Ureter (tissue), 1 donor: ENCODE results near the gene GNAI2. TPM values are rescaled to one million over a fixed set of nuclear protein-coding genes. Genes with fewer than 3 reads are reported as not detected.
"Not testable (repeated sequence)": the region's sequence is repeated elsewhere in the genome, so short reads cannot be mapped to it uniquely, and the experiment has no call there.

ENCODE experiments used
- DNase-seq: peaks from one replicate; pipeline ENCODE4 v3.0.0-alpha.2; 2020; ENCODE audit warnings: low spot score
- total RNA-seq: library from RNA; stranded (reverse); gene quantifications from one replicate; pipeline ENCODE4 v1.2.4, GENCODE V29; 2023
- donor health status: DM: yes; HTN: yes; CAD: no.

GNAI2 gene
- total RNA-seq, 1 donor from 2014 or later: 222 TPM

DNA sequence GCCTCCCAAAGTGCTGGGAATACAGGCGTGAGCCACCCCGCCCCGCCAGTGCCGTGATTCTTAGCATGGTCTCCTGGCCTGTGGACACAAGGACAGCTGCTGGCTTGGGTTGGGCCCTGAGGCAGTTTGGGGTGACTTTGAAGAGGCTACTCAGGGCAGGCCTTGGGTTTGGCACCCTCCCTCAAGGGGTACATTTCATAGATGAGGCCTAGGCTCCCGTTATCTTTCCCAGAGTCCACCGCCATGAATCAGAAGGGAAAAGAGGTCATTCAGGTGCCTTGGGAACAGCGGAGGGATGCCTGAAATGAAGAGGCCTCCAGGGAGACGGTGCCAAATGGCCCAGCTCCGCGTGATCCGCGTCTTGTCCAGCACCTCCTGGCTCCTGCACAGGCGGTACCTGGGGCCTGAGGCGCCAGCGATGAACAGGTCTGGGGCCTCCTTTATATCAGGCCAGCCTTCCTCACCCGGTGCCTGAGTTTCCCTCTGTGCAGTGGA lies 9.3 kb downstream of the GNAI2 start:
- no peak for DNase-seq

DNA sequence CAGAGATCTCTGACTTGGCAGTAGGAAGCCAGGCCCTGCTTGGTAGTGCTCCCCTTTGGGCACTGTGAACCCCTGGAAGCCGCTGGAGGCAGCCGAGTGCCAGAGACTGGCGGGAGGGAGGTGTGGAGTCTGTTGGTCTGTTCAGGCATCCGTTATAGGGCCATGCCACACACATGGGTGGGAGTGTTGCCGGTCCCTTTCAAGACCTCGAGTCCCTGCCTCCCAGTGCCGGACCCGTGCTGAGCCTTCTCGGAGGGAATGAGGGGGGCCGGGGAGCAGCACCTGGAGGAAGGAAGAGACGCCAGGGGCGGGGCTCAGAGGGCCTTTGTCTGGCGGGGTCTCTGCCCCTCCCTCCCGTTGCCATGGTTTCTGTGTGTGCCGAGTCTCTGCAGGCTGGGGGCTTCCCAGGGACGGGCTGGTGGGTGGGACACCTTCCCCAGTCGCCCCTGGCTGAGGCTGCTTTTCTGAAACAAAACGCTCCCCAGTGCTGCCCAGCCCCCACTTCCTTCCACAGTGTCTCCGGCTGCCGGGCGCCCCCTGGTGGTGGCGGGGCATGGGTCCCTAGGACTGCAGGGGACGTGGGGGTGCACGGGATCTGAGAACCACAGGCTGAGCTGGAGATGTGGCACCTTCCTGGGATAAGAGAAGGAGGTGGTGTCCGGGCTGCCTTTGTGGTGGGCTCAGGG lies 10.0 kb downstream of the GNAI2 start:
- DNase-seq: peak; percentile 90

DNA sequence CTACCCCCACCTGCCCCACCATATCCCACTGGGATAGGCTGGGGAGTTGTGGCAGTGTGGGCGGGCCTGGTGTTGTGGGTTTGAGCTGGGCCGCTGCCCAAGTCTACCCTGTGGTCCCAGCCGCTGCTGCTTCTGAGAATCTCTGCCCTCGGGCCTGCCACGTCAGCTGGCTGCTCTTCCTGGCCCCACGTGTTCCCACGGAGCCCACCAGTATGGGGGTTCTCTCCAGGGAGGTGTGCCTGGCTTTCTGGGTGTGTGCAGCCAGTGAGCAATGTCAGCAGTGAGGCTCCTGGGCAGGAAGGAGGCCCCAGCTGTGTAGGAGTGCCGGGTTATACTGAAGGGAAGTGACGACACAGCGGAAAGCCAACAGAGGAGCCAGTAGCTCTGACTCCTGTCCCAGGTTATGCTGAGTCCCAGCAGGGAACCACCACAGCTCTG lies 10.5 kb downstream of the GNAI2 start:
- DNase-seq: peak; percentile 66

DNA sequence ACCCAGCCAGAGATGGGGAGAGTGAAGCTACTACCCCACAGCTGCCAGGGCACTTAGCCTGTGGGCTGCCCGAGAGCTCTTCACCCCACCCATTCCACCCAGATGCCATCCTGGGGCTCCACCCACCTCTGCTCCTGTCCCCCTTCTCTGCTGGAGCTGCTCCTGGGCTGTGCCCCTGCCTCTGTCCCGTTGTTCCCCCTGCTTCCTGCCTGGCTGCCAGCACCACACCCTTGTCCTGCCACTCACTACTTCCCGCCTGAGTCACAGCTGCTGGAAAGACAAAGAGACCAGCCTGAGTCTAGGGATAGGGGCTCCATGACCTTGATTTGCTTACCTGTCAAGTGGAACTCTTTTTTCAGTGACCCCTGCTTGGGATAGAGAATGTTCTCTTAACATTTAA lies 12.4 kb downstream of the GNAI2 start:
- no peak for DNase-seq

DNA sequence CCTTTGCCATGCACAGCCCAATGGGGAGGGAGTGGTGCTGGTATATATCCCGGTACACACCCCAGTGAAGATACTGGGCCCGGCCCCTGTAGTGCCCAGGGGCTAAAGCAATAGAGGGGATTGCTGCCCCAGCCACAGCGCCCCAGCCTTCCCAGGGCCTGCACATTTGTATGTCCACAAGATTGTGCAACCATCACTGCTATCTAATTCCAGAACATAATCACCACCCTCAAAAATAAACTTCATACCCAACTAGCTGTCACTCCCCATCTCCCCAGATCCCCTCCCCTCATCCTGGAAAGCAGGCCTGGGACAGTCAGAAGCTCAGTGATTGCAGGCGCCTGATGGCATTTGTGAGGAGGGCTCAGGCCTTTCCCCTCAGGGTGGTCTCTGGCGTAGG lies 13.5 kb downstream of the GNAI2 start:
- DNase-seq: no peak

DNA sequence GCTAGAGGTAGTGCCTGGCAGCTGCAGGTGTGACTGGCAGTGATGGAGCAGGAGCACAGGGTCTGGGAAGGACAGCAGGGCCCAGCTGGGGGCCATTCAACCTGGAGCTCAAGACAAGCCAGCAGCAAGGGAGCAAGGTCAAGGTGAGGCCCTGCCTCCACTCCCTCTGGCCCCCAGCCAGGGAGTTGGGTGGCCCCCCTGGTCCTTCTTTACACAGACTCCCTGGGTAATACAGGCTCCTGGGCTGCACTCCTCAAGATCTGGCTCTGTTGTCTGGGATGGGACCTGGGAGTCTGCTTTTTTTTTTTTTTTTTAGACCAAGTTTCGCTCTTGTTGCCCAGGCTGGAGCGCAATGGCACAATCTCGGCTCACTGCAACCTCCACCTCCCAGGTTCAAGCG lies 14.5 kb downstream of the GNAI2 start:
- DNase-seq: no peak

DNA sequence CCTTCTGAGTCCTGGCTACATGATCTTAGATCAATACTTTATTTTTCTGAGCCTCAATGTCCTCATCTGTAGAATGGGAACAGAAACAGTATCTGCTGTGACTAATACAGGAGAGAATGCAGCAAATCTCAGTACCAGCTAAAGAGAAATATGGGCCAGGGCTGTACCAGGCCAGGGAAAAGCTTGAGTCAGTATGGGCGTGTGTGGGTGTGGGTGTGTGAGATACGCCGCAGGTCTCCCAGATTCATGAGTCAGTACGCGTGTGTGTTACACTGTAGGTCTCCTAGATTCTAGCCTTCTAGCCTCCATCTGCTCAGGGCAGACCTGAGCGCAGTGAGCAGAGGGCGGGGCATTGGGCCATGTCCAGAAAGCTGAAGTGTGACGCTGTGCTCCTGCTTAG lies 15.2 kb downstream of the GNAI2 start:
- DNase-seq: no peak

DNA sequence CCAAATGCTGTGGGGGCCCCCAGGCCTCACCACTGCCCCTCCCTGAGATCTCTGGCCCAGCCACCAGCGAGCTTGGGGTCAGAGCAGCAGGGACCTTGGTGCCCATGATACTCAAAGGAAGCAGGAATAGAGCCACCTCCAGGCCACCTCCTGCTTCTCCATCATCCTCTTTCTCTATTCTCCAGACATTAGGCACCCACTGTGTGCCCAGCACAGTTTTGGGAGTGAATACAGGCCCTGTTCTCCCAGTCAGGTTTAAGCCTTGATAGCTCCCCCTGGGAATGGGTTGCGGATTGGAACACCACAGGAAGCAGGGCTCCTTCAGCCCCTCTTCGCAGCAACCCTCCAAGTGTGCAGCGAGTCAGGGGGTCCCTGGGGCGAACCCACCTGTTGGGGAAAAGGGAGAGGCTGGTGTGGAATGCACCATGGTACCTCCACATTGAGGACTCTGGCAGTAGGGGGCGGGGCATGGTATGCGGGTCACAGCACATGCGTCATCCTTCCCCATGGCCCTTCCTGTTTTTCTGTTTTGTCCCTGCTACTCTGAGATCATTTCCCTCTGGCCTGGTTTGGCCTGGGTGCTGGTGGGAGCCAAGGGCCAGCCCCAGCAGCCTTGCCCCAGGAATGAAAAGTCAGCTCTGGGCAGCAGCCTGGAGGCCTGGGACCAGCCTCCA lies 18.7 kb downstream of the GNAI2 start:
- DNase-seq: no peak

DNA sequence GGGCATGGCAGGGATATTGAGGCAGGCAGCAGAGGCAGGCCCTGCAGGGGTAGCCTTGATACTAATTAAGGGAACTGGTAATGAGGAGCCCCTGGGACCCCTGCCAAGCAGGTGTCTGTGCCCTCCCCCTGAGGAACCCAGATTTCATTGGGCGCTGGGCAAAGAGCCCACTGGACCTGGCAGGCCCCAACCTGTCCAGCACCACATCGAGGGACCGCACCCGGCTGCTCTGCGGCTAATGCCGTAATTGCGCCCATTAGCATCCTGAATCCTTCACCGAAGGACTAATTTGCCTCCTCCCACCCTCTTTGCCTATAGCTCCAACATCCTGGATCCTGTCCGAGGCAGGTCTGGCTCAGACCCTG lies 19.2 kb downstream of the GNAI2 start:
- DNase-seq: no peak

DNA sequence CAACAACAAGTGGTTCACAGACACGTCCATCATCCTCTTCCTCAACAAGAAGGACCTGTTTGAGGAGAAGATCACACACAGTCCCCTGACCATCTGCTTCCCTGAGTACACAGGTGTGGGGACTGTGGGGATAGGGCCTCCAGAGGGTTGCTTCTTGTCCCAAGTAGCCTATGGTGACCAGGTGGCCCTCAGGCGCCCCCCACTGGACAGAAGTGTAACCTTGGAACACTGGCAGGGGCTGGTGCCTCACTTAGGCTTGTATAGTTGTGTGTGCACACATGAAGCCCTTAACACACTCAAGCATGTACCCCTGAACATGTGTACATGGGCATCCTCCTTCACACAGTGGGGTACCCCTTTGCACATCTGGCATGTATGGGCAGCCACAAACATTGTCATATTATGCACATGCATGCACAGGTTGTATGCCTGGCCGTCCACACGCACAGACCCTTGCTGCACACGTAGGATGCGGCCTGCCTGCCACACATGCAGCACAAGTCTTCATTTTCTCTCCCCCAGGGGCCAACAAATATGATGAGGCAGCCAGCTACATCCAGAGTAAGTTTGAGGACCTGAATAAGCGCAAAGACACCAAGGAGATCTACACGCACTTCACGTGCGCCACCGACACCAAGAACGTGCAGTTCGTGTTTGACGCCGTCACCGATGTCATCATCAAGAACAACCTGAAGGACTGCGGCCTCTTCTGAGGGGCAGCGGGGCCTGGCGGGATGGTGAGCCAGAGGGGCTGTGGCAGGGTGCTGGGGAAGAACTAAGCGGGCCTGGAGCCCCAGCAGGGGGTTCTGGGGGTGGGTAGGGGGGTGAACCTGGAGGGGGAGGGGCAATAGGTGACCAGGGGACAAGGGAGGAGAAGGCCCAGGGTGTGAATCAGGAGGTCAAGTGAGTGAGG lies 21.2 kb downstream of the GNAI2 start:
- no peak for DNase-seq

DNA sequence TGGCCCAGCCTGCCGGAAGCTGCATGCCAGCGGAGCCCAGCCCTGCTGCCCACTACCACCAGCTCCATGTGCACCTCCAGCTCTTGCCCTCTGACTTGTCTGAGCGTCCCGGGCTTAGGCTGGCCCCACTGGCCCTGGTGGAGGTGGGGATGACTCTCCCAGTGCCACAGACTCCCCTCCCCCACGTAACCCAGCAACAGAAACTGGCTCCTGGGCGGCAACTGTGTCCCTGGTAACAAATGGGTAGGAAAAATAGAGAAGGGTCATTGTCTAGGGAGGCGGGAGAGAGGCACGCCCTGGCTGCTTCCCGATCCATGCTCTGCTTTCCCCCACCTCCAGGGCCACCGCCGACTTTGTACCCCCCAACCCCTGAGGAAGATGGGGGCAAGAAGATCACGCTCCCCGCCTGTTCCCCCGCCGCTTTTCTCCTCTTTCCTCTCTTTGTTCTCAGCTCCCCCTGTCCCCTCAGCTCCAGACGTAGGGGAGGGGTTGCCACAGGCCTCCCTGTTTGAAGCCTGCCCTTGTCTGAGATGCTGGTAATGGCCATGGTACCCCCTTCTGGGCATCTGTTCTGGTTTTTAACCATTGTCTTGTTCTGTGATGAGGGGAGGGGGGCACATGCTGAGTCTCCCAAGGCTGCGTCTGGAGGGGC lies 22.2 kb downstream of the GNAI2 start:
- no peak for DNase-seq

DNA sequence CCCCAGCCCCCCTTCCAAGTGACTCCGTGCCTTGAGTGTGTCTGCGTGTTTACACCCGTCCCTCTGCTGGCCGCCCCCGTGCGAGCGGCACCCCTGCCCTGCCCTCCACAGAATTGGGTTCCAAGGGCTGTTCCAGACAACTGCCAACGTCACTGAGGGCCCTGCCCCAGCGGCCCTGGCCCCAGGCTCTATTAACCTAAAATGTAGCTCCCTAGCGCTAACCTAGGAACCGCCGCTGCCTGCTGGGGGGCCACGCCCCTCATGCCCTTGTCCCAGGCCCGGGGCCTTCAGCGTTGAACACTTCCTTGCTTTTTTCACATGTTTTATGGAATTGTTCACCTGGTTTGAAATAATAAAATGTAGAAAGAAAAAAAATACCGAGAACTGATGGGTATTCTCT lies 23.0 kb downstream of the GNAI2 start:
- no peak for DNase-seq

DNA sequence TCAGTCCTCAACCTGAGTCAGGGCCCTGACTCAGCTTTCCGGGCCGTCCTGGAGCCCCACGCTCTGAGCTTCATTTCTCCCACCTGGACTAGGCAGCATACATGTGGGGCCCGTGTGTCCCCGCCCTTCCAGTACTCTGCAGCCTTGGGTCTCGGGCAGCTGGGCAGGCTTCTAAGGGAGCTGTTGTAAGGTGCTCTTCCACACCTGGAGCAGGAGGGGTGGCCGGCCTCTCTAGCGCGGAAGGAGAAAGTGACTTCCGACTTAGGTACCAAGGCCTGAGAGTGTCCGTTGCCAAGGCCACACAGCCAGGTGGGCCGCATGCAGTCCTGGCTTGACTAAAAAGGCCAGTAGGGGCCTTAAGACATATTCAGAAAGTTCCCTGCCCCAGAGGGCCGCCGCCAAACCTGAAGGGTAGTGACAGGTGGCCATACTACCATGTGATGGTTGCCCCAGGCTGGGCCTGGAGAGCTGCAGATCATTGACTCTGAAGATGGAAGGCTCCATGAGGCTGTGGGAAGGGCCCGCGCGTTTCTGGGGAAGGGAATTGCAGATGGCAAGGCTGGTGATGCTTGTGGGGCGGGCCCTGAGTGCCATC lies 23.5 kb downstream of the GNAI2 start:
- DNase-seq: no peak

DNA sequence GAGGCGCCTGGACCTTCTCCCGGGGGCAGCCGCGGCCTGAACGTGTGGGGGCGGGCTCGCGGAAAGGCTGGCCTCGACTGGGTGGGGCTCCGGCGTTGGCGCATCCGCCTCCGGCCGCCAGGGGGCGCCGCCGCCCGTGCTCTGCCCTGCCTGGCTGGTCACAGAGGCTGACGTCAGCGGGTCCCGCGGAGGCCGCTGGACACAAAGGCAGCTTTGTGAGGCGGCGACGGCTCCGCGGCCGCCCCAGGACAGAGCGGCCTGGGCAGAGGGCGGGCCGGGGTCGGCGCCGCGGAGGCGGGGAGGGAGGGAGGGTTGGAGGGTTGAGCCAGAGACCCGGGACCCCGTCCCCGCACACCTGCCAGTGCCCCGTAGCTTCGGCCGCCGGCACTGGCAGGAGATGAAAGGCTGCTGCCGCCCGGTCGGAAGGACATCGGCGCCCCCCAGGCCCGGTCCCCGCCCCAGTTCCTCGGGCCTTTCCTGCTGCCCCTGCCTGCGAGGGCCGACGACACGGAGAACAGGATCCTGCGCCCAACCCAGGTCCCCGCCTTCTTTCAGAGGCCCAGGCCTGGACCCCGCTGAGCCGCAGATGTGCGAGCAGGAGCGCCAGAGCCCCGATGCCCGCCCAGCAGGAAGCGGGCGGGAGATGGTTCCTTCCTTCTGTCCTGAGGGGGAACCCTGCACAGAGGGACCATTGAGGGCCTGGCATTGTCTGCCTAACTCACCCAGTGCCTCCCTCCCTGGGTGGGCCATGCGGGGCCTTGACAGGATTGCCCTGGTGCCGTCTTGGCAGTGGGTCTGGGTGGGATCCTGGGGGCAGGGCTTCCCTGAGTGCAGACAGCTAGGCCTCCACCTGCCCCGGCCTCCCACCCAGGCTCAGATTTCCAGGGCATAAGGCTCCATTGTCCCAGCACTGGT lies 24.3 kb downstream of the GNAI2 start:
- DNase-seq: peak; percentile 93

DNA sequence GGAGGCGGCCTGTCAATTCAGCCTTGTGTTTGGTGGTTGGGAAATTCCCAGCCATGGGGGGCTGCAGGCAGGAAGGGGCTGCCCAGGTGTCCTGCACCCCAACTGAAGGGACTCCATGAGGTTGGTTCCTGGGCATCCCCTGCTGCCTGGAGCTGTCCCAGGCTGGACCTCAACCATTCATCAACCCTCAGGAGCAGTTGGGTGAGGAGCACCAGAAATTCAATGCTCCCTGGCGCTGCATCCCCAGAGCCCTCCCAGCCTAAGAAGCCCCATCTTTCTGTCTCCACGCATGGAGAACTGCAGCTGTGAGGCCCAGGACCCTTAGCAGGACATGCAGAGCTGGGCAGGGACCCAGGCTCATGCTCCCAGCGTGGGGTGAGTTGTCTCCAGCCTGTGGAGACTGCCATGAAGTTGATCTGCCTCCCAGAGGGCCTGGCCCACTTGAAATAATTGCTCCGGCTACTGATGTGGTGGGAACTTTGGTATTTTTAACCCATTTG lies 25.0 kb downstream of the GNAI2 start:
- DNase-seq: no peak

DNA sequence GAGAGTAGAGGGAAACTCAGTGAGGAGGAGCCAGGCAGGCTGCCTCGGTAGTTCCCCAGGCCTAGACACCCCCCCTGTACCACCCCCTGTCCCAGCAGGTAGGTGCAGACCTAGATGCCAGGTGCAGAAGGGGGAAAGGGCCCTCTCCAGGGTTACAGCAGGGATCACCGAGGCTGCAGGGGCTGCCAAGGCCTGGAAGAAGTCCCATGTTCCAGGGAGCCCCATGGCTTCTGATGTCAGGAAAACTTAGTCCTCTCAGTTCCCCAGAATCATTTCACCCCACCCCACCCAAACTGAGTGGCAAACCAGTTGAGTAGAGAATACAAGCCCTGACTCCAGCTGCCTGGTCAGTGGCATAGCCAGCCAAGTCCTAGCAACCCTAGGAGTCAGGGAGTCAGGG lies 25.5 kb downstream of the GNAI2 start:
- no peak for DNase-seq

DNA sequence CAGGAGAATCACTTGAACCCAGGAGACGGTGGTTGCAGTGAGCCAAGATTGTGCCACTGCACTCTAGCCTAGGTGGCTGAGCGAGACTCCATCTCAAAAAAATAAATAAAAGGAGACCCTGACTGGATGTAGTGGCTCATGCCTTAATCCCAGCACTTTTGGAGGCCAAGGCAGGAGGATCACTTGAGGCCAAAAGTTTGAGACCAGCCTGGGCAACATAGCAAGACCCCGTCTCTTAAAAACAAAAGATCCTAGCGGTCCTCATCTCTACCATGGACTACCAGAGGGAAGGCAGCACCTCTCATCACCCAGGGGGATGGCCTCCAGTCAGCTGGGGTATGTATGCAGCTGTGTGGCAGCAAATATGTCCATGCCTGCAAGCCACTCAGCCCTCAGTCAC lies 26.2 kb downstream of the GNAI2 start:
- not testable (repeated sequence) for DNase-seq

DNA sequence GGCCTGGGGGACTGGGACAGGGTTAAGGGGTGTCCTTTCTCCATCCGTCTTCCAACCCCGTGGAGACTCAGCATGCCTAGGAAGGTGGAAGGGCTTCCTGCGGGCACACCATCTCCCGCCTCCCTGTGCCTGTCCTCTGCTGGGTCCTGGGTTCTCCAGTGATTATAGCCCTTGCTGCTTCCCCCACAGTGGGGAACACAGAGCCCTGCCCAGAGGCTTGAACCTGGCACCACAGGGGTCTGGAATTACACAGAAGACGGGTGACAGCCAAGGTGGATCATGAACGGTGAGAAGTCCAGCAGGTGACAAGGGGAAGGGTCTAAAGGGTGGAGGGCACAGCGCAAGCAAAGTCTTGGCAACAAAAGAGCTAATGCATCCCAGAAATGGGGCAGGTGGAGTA lies 26.8 kb downstream of the GNAI2 start:
- DNase-seq: no peak

DNA sequence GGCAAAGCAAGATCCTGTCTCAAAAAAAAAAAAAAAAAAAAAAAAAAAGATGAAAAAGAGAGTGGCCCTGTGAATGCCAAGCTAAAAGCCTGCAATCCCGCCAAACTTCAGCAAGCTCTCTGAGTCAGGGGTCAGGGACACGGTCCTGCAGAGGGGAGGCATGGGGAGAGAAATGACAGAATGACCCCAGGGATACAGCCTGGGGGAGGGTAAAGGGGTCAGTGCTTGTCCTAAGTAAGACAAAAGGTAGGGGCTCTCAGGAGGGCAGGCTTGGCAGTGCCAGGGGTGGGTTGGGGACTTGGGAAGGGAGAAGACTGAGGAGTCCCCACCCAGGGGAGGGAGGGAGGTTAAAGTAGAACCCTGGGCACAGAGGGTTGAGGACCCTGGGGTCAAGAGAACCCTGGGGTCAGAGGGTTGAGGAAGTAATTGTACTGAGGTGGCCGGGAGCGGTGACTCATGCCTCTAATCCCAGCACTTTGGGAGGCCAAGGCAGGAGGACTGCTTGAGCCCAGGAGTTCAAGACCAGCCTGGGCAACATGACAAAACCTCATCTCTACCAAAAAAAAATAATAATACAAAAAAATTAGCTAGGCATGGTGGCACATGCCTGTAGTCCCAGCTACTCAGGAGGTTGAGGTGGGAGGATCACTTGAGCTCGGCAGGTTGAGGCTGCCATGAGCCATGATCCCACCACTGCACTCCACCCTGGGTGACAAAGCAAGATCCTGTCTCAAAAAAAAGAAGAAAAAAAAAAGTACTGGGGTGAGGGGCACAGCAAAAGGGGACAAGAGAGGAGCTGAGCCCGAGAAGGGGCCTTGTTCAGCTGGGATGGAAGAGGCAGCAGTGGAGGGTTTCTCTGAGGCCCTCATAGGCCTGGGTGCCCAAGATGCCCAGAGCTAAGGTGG lies 27.7 kb downstream of the GNAI2 start:
- DNase-seq: no peak
